Gastroesophageal sphincter (tissue), 4 donors: ENCODE measurements around the gene RAPGEF1. TPM values are rescaled to one million over a fixed set of nuclear protein-coding genes. Genes with fewer than 3 reads are reported as not detected.

ENCODE experiments used
- ATAC-seq: fragments of 150-250 bp; one replicate; pipeline ENCODE4 v1.9.1; 2016; ENCODE audit warnings: mild to moderate bottlenecking, moderate library complexity
- H3K27ac ChIP-seq, 4 donors: fragments of 200-600 bp; sonication (generic) in 3 of 4; 1 replicate in 3 of 4; 2 replicates in 1 of 4; pipeline ENCODE4 v1.5.1; 2016 to 2019
- H3K27me3 ChIP-seq: fragments of 200-600 bp; sonication (generic); one replicate; pipeline ENCODE4 v1.5.1; 2019
- H3K36me3 ChIP-seq, 2 donors: fragments of 200-600 bp; sonication (generic); one replicate each; pipeline ENCODE4 v1.5.1; 2019; ENCODE audit warnings: control low read depth in 1 of 2
- H3K4me1 ChIP-seq, 3 donors: fragments of 200-600 bp; sonication (generic); 1 replicate in 2 of 3; 2 replicates in 1 of 3; pipeline ENCODE4 v1.5.1; 2016 to 2019; ENCODE audit warnings: control low read depth in 2 of 3
- H3K4me3 ChIP-seq, 2 donors: fragments of 200-600 bp; sonication (generic); one replicate each; pipeline ENCODE4 v1.5.1; 2019; ENCODE audit warnings: mild to moderate bottlenecking in 1 of 2, moderate library complexity in 1 of 2
- H3K9me3 ChIP-seq, 3 donors: fragments of 200-600 bp; sonication (generic); one replicate each; pipeline ENCODE4 v1.5.1; 2017 to 2019; ENCODE audit warnings: control low read depth in 2 of 3
- CTCF ChIP-seq, 4 experiments: fragments of 200-600 bp in 2 of 4; fragments of 450-650 bp in 2 of 4; sonication (generic) in 1 of 4; IDR thresholded peaks; one replicate each; pipeline ENCODE4 v1.5.1; 2017 to 2019; ENCODE audit warnings: antibody characterized with exemption in 4 of 4, mild to moderate bottlenecking in 2 of 4, moderate library complexity in 2 of 4
- EP300 ChIP-seq: sonication (generic); formaldehyde crosslinking; IDR thresholded peaks from one replicate; pipeline ENCODE4 v1.6.1; 2017; ENCODE audit warnings: antibody characterized with exemption, mild to moderate bottlenecking
- POLR2A ChIP-seq, 2 donors: fragments of 450-650 bp; IDR thresholded peaks; one replicate each; pipeline ENCODE4 v1.6.1; 2017; ENCODE audit warnings: antibody characterized with exemption in 2 of 2, mild to moderate bottlenecking in 2 of 2, moderate library complexity in 1 of 2
- POLR2AphosphoS5 ChIP-seq: sonication (generic); formaldehyde crosslinking; IDR thresholded peaks from one replicate; pipeline ENCODE4 v1.6.1; 2017; ENCODE audit warnings: antibody characterized with exemption
- WGBS, 2 donors: methylation state at CpG; one replicate each; pipeline ENCODE4 v1.1.5; 2018; ENCODE audit warnings: low coverage in 1 of 2; 5-methylcytosine and 5-hydroxymethylcytosine counted together
- total RNA-seq, 4 donors: library from RNA; depleted of rRNA; stranded (reverse); fragments of >200 nt; gene quantifications; one replicate each; pipeline ENCODE4 v1.1.0, GENCODE V29; 2016

Gene RAPGEF1
- total RNA-seq, 4 donors from 2014 or later = 47.5 to 162 (median 77.6) TPM

GRCh38 chr9:131752231-131752884 lies 12.5 kb upstream of the RAPGEF1 start:
- no peak overlapping the region for H3K27ac ChIP-seq
- H3K9me3 ChIP-seq = no peaks in the 10 kb centered on the region
- no peaks in the 10 kb centered on the region for H3K36me3 ChIP-seq
- WGBS, 2 donors = 80 to 94% methylated on average over 4 of the region's 4 CpGs
- no peak overlapping the region for H3K4me3 ChIP-seq
- peaks cover 31% of the 10 kb centered on the region for H3K27me3 ChIP-seq
- TF ChIP-seq EP300 (no peak), POLR2AphosphoS5 (no peak), POLR2A (IDR thresholded peaks at IDR 0.05) (no peak), CTCF (IDR thresholded peaks at IDR 0.05) (no peak)
- peaks cover 0 to 4% (median 0%) of the 10 kb centered on the region in 3 donors for H3K4me1 ChIP-seq
- ATAC-seq = no peak

- Histone ChIP-seq H3K4me1 (no peaks in the 10 kb centered on the region), H3K9me3 (no peaks in the 10 kb centered on the region), H3K27ac (no peak overlapping the region), H3K4me3 (no peak overlapping the region), H3K36me3 (no peaks in the 10 kb centered on the region), H3K27me3 (no peaks in the 10 kb centered on the region)
- TF ChIP-seq EP300 (no peak), POLR2AphosphoS5 (no peak), CTCF (IDR thresholded peaks at IDR 0.05) (no peak), POLR2A (IDR thresholded peaks at IDR 0.05) (no peak)
- 76 to 80% methylated on average over 2 to 4 of the region's 5 CpGs for WGBS, 2 donors
- no peak for ATAC-seq
These were observed 8.6 kb upstream of the RAPGEF1 start for GRCh38 chr9:131748411-131748955.

DNA sequence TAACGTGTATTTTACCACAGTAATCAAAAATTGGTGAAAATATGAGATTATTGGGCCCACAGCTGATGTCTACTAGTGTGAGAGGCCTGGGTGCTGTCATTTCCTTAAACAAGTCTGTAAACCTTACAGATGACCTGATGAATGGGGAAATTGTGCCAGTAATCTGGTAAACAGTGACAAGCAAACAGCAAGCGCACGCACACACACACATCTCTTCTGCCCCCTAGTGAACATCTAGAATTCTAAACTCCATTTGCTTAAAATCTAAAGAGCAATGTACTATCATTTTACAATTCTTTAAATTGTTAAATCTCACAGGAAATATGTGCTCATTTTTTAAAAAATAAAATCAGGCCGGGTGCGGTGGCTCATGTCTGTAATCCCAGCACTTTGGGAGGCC lies 7.5 kb upstream of the RAPGEF1 start:
- H3K9me3 ChIP-seq = no peaks in the 10 kb centered on the region
- H3K27ac ChIP-seq = no peak overlapping the region
- WGBS, 2 donors = 35 to 46% methylated on average over 5 of the region's 5 CpGs
- no peak for ATAC-seq
- no peaks in the 10 kb centered on the region for H3K4me1 ChIP-seq
- H3K27me3 ChIP-seq = no peaks in the 10 kb centered on the region
- TF ChIP-seq POLR2A (IDR thresholded peaks at IDR 0.05) (no peak), EP300 (no peak), POLR2AphosphoS5 (no peak), CTCF (IDR thresholded peaks at IDR 0.05) (peak in 3 of 4 experiments; percentile 39 to 52 (median 45))
- no peak overlapping the region for H3K4me3 ChIP-seq
- H3K36me3 ChIP-seq = no peaks in the 10 kb centered on the region

GRCh38 chr9:131745610-131746009 lies 5.7 kb upstream of the RAPGEF1 start:
- 88 to 89% methylated on average over 1 to 2 of the region's 2 CpGs for WGBS, 2 donors
- TF ChIP-seq EP300 = no peak
- no peak for TF ChIP-seq POLR2A (IDR thresholded peaks at IDR 0.05)
- TF ChIP-seq CTCF (IDR thresholded peaks at IDR 0.05) = no peak
- no peak for TF ChIP-seq POLR2AphosphoS5
- ATAC-seq = no peak
- no peak overlapping the region for H3K4me3 ChIP-seq
- no peaks in the 10 kb centered on the region for H3K9me3 ChIP-seq
- no peaks in the 10 kb centered on the region for H3K27me3 ChIP-seq
- H3K27ac ChIP-seq = no peak overlapping the region
- no peaks in the 10 kb centered on the region for H3K4me1 ChIP-seq
- no peaks in the 10 kb centered on the region for H3K36me3 ChIP-seq

- H3K4me3 ChIP-seq = no peak overlapping the region
- WGBS, 2 donors = 82 to 83% methylated on average over 3 to 5 of the region's 8 CpGs
- no peaks in the 10 kb centered on the region for H3K9me3 ChIP-seq
- H3K36me3 ChIP-seq = no peaks in the 10 kb centered on the region
- ATAC-seq = no peak
- H3K27me3 ChIP-seq = no peaks in the 10 kb centered on the region
- H3K27ac ChIP-seq = no peak overlapping the region
- TF ChIP-seq POLR2AphosphoS5 (no peak), POLR2A (IDR thresholded peaks at IDR 0.05) (no peak), EP300 (no peak), CTCF (IDR thresholded peaks at IDR 0.05) (no peak)
- no peaks in the 10 kb centered on the region for H3K4me1 ChIP-seq
These were observed 4.9 kb upstream of the RAPGEF1 start for GRCh38 chr9:131744720-131745201.
